ENCODE measurements around the gene ACAD8. TPM values are rescaled to one million over a fixed set of nuclear protein-coding genes. Genes with fewer than 3 reads are reported as not detected.

The ACAD8 gene
- total and polyA plus RNA-seq, 10 of the 15 experiments (the other 5 are each of a cell fraction or from before 2014, with no cell fraction given), result 9.9 to 34.8 (median 22.2) TPM

DNA sequence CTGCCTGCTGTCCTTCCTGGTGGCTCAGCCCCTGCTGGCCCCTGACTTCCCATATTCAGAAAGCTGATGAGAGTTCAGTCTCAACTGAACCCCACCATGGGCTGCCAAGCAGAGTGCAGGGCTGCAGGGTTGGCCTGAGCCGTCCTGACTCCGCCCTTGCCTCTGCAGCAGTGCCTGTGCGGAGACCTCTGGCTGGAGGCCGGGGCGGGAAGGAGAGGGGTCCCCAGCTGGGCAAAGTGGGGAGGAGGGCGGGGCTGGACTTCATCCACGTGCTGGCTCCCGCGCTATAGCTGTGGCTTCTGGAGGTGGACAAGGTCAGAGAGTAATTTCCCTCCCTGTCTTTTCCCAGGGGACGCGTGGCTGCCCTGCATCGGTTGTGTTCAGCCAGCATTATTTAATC is 36.4 kb downstream of the ACAD8 start:
- H3K27ac ChIP-seq (ENCODE audit: control insufficient read depth, insufficient read depth), result no peak overlapping the region
- in situ Hi-C loops (cut with MboI) (no loop called here), intact Hi-C loops (cut with micrococcal nuclease; ENCODE audit: unreplicated experiment) (no loop called here)
- WGBS (ENCODE audit: insufficient coverage, insufficient replicate concordance, low lambda C conversion rate, missing lambda C conversion rate), result 63% methylated on average over 11 of the region's 12 CpGs
- no peaks in the 10 kb centered on the region for H3K4me1 ChIP-seq (ENCODE audit: control insufficient read depth, insufficient read depth, low read length)
- no peak overlapping the region for H3K4me2 ChIP-seq (ENCODE audit: control insufficient read depth, insufficient read depth)
- DNase-seq (ENCODE audit: low read depth, low spot score) (no peak), ATAC-seq (no peak), FAIRE-seq (no peak)
- peaks cover 0 to 2% of the 10 kb centered on the region in 2 experiments; a peak in 1 of 4 replicates for H3K27me3 ChIP-seq (replicated peaks in 1 of 2; ENCODE audit: control insufficient read depth in 2 of 2, insufficient read depth in 2 of 2, low read length in 1 of 2)
- no peak overlapping the region for H3K9ac ChIP-seq (ENCODE audit: control insufficient read depth, insufficient read depth, low read length)
- ChIA-PET POLR2A (no interaction called here), SMC1A (ENCODE audit: uncharacterized antibody, unreplicated experiment) (no interaction called here), CTCF (no interaction called here), RAD21 (ENCODE audit: unreplicated experiment) (no interaction called here)
- H3K79me2 ChIP-seq (ENCODE audit: control insufficient read depth, insufficient read depth, low read length), result no peaks in the 10 kb centered on the region
- no peaks in the 10 kb centered on the region for H3K9me3 ChIP-seq (replicated peaks; ENCODE audit: control insufficient read depth, insufficient read depth, low read length)
- TF ChIP-seq ESRRA (IDR thresholded peaks at IDR 0.05; ENCODE audit: low read length) (no peak), ZBTB4 (CRISPR knock-in tag; IDR thresholded peaks at IDR 0.05) (no peak), MEF2B (IDR thresholded peaks at IDR 0.05; ENCODE audit: partially characterized antibody, poor library complexity, severe bottlenecking) (no peak), MAX (IDR thresholded peaks at IDR 0.05; ENCODE audit: low read depth, low read length) (no peak), SPI1 (IDR thresholded peaks at IDR 0.05; ENCODE audit: borderline replicate concordance, insufficient read depth, low read depth, low read length) (no peak), IKZF2 (IDR thresholded peaks at IDR 0.05) (no peak), WRNIP1 (IDR thresholded peaks at IDR 0.05; ENCODE audit: borderline replicate concordance, low read depth, low read length) (no peak), ZZZ3 (IDR thresholded peaks at IDR 0.05; ENCODE audit: control insufficient read depth, insufficient read length, low read depth) (no peak), BCL3 (IDR thresholded peaks at IDR 0.05; ENCODE audit: borderline replicate concordance, insufficient read depth, low read depth, low read length, poor library complexity, severe bottlenecking) (no peak), ZNF384 (IDR thresholded peaks at IDR 0.05; ENCODE audit: borderline replicate concordance, low read depth, low read length) (no peak), BHLHE40 (IDR thresholded peaks at IDR 0.05; ENCODE audit: borderline replicate concordance in 1 of 2, low read depth in 2 of 2, low read length in 1 of 2) (no peak)
- H4K20me1 ChIP-seq (ENCODE audit: control insufficient read depth, insufficient read depth), result no peaks in the 10 kb centered on the region
- no TSS peak for BruUV-seq (replicated peaks)
- H3K4me3 ChIP-seq, result no peak overlapping the region
- no peak overlapping the region for H2AFZ ChIP-seq (ENCODE audit: control insufficient read depth, low read depth, low read length)
- H3K36me3 ChIP-seq (ENCODE audit: control insufficient read depth in 2 of 2, insufficient read depth in 2 of 2, low read length in 1 of 2), result no peaks in the 10 kb centered on the region

Data from GM12878 (cell line).